ENCODE data around the gene ACOT12. TPM values are rescaled to one million over a fixed set of nuclear protein-coding genes. Genes with fewer than 3 reads are reported as not detected.
"Not testable (repeated sequence)": the region's sequence is repeated elsewhere in the genome, so short reads cannot be mapped to it uniquely, and the experiment has no call there.

ACOT12 gene
- total RNA-seq, 4 donors from 2014 or later, result not detected

- Histone ChIP-seq H3K27me3 (no peaks in the 10 kb centered on the region), H3K9me3 (no peaks in the 10 kb centered on the region), H3K36me3 (no peaks in the 10 kb centered on the region), H3K4me3 (replicated peaks in 1 of 3) (no peak overlapping the region), H3K27ac (no peak overlapping the region), H3K4me1 (no peaks in the 10 kb centered on the region)
- no peak for TF ChIP-seq POLR2A (IDR thresholded peaks at IDR 0.05)
- TF ChIP-seq, protein P1, sequence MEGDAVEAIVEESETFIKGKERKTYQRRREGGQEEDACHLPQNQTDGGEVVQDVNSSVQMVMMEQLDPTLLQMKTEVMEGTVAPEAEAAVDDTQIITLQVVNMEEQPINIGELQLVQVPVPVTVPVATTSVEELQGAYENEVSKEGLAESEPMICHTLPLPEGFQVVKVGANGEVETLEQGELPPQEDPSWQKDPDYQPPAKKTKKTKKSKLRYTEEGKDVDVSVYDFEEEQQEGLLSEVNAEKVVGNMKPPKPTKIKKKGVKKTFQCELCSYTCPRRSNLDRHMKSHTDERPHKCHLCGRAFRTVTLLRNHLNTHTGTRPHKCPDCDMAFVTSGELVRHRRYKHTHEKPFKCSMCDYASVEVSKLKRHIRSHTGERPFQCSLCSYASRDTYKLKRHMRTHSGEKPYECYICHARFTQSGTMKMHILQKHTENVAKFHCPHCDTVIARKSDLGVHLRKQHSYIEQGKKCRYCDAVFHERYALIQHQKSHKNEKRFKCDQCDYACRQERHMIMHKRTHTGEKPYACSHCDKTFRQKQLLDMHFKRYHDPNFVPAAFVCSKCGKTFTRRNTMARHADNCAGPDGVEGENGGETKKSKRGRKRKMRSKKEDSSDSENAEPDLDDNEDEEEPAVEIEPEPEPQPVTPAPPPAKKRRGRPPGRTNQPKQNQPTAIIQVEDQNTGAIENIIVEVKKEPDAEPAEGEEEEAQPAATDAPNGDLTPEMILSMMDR (IDR thresholded peaks at IDR 0.05), result no peak
- no peak for DNase-seq
- 95 to 96% methylated on average over 2 of the region's 2 CpGs for WGBS, 2 donors
- intact Hi-C loops (cut with DNase I), result no loop called here
Observed at GRCh38 chr5:81409361-81409760, 15.4 kb upstream of the ACOT12 start.

DNA sequence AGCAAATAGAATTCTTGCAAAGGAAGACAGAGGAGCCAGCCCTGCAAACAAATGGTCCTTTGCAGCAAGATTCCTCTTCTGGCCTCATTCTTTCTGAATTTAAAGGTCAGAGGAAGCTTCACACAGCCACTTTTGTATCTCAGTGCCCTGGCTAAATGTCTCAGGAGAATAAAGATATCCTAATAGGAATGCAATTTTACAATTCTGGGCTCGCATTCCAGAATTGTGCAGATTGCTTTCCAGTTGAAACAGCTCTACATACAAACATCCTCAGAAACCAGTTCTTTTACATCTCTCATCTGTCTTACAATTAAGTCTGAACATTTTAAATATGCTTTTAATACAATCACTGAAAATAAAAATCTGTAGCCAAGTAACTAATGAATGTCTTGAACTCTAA is 14.6 kb upstream of the ACOT12 start:
- TF ChIP-seq, protein P1 (IDR thresholded peaks at IDR 0.05), result no peak
- no peak for TF ChIP-seq POLR2A (IDR thresholded peaks at IDR 0.05)
- Histone ChIP-seq H3K27me3 (no peaks in the 10 kb centered on the region), H3K4me3 (replicated peaks in 1 of 3) (no peak overlapping the region), H3K36me3 (no peaks in the 10 kb centered on the region), H3K27ac (no peak overlapping the region), H3K4me1 (no peaks in the 10 kb centered on the region), H3K9me3 (no peaks in the 10 kb centered on the region)
- no peak for DNase-seq
- intact Hi-C loops (cut with DNase I), result no loop called here
- 80 to 82% methylated on average over 1 of the region's 1 CpG for WGBS, 2 donors

DNA sequence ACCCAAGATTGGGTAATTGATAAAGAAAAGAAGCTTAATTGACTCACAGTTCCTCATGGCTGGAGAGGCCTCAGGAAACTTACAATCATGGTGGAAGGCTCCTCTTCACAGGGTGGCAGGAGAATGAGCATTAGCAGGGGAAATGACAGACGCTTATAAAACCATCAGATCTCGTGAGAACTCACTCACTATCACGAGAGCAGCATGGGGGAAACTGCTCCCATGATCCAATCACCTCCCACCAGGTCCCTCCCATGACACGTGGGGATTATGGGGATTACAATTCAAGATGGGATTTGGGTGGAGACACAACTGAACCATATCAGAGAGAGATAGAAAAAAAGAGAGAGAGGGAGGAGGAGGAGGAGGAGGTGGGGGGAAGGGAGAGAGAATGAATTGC is 13.9 kb upstream of the ACOT12 start:
- H3K9me3 ChIP-seq; intact Hi-C loops (cut with DNase I); DNase-seq; H3K36me3 ChIP-seq; H3K27ac ChIP-seq; H3K4me3 ChIP-seq (replicated peaks in 1 of 3); H3K27me3 ChIP-seq; H3K4me1 ChIP-seq: not testable (repeated sequence)
- WGBS, 2 donors, result 70 to 72% methylated on average over 4 of the region's 4 CpGs

GRCh38 chr5:81405126-81405891 is 11.4 kb upstream of the ACOT12 start:
- no peak for DNase-seq
- WGBS, 2 donors, result 87 to 92% methylated on average over 7 of the region's 7 CpGs
- TF ChIP-seq, protein P1 (IDR thresholded peaks at IDR 0.05), result no peak
- no peak for TF ChIP-seq POLR2A (IDR thresholded peaks at IDR 0.05)
- Histone ChIP-seq H3K4me3 (replicated peaks in 1 of 3) (no peak overlapping the region), H3K9me3 (no peaks in the 10 kb centered on the region), H3K27me3 (no peaks in the 10 kb centered on the region), H3K27ac (no peak overlapping the region), H3K4me1 (no peaks in the 10 kb centered on the region), H3K36me3 (no peaks in the 10 kb centered on the region)
- intact Hi-C loops (cut with DNase I), result no loop called here

DNA sequence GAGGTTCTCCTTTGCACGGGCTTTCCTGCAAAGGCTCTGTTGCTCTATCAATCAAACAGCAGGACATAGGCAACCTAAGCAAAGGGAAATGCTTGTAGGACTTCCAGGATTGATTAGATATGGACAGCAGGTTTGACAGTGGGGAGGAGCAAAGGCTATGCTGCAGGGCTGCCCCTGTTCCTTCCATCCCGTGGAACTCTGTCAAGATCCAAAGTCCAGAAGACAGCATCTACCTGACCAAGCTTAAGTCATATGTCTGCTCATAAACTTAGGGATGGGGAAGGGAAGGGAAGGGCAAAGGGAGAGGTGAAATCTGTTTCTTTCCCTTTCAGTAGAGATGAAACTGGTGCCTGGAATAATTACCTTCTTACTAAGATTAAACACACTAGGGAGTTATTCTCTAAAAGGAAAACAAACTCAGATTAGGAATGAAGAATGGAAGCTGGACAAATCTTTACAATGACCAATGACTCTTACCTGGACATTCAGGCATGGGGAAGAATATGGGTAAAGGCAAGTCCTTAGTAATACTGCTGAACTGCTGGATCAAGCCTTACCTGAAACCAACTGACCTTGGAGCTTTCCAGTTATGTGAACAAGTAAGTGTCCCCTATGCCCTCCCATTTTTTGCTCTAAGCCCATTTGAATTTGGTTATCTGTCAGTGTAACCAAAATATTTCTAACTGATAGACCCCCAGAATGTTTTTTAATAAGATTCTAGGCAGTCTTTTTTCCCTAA is 8.4 kb upstream of the ACOT12 start:
- H3K36me3 ChIP-seq, result no peaks in the 10 kb centered on the region
- no peaks in the 10 kb centered on the region for H3K9me3 ChIP-seq
- intact Hi-C loops (cut with DNase I), result no loop called here
- no peak for DNase-seq
- no peak overlapping the region for H3K4me3 ChIP-seq (replicated peaks in 1 of 3)
- H3K27ac ChIP-seq, result no peak overlapping the region
- H3K27me3 ChIP-seq, result no peaks in the 10 kb centered on the region
- H3K4me1 ChIP-seq, result no peaks in the 10 kb centered on the region
- 27 to 66% methylated on average over 2 of the region's 2 CpGs for WGBS, 2 donors
- TF ChIP-seq POLR2A (IDR thresholded peaks at IDR 0.05), result no peak
- TF ChIP-seq, protein P1 (IDR thresholded peaks at IDR 0.05), result no peak

Measured in thyroid gland (tissue), 4 donors.